Central memory CD8-positive, alpha-beta T cell (primary cell): ENCODE data around the gene DCTPP1.

Experiments used
- ATAC-seq: fragments of 150-1000 bp; cut with Tn5 transposase; replicated peaks from 2 replicates; pipeline ENCODE4 v1.10.0; 2022; ENCODE audit warnings: mild to moderate bottlenecking, moderate FRiP score, moderate number of reproducible peaks; ENCODE audit not compliant: poor library complexity, severe bottlenecking; ENCODE audit errors: extremely low read depth
- DNase-seq, 2 donors: peaks; one replicate each; pipeline ENCODE4 v3.0.0; 2021; ENCODE audit warnings: low spot score in 2 of 2
- H3K27ac Mint-ChIP-seq: one replicate; pipeline ENCODE4 v1.8.0; 2022; ENCODE audit warnings: low read depth, mild to moderate bottlenecking, moderate library complexity, mixed read lengths
- H3K27me3 Mint-ChIP-seq: one replicate; pipeline ENCODE4 v1.8.0; 2022; ENCODE audit warnings: mixed read lengths
- H3K36me3 Mint-ChIP-seq: one replicate; pipeline ENCODE4 v1.8.0; 2022; ENCODE audit warnings: mild to moderate bottlenecking, moderate library complexity, mixed read lengths; ENCODE audit not compliant: insufficient read depth
- H3K4me1 Mint-ChIP-seq: one replicate; pipeline ENCODE4 v1.8.0; 2022; ENCODE audit warnings: mixed read lengths
- H3K4me3 Mint-ChIP-seq: one replicate; pipeline ENCODE4 v1.8.0; 2022; ENCODE audit warnings: mild to moderate bottlenecking, moderate library complexity, mixed read lengths
- H3K9me3 Mint-ChIP-seq: one replicate; pipeline ENCODE4 v1.8.0; 2022; ENCODE audit warnings: mixed read lengths

The DCTPP1 gene

DNA sequence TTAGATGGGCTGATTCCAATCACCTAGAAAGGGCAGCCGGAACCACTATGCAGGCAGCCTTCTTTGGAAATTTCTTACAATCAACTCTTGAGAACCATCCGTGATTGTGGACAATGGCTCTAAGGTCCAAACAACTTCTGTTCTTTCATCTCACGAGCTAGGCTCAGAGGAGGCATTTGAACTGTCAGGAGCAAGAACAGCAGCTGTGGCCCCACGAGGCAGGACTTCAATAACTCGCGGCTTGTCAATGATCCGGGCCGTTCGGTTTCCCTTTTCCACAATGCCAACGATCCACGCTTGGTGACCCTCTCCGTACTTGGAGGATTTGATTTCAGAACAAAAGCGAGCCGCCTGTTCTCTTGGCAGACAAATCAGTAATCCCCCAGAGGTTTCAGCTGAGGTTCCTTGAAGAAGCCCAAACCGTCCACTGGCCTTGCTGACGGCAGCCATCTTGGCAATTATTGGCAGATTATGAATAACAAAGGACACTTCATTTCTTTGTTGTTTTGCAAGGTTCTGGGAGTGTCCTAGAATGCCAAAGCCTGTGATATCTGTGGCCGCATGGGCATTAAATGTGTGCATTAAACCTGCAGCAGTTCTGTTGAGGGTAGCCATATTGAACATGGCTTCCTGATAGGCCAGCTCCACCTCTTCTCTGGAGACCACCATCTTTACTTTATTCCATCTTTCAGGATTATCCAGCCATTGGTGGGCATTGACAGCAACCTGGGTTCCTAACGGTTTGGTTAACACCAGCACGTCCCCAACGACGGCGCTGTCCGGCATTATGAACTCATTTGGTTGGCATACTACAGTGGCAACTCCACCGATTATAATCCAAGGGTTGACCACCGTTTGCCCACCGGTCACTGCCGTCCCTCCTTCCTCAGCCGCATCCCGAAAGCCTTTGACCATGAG lies 14.7 kb upstream of the DCTPP1 start:
- Mint-ChIP-seq H3K27me3 (no peaks in the 10 kb centered on the region), H3K4me3 (peak overlapping the region; percentile 92), H3K4me1 (peaks cover 36% of the 10 kb centered on the region), H3K36me3 (peaks cover 11% of the 10 kb centered on the region), H3K9me3 (no peaks in the 10 kb centered on the region), H3K27ac (peak overlapping the region; percentile 94)
- ATAC-seq: no peak
- no peak for DNase-seq

DNA sequence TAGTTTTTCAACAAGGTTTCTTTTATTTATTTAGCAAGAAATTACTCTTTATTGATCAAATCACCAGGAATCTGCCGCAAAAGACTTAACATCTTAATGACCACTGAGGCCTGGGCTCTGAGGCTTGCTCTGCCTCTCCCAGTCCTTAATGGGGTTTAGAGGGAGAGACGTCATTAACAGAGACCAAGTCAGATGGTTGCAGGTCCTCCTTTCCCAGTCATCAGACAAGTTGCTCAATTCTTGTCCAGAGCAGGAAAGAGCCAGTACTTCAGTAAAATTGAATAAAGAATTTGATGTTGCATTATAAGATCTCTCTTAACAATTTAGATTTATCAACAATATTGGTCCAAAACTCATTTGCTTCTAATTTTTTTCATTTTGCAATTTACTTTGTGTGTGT lies 13.8 kb upstream of the DCTPP1 start:
- DNase-seq (no peak), ATAC-seq (no peak)
- Mint-ChIP-seq H3K9me3 (no peaks in the 10 kb centered on the region), H3K4me3 (peak overlapping the region; percentile 92), H3K36me3 (peaks cover 11% of the 10 kb centered on the region), H3K27ac (no peak overlapping the region), H3K4me1 (peaks cover 36% of the 10 kb centered on the region), H3K27me3 (no peaks in the 10 kb centered on the region)

GRCh38 chr16:30439720-30440348 lies 10.0 kb upstream of the DCTPP1 start:
- Mint-ChIP-seq H3K27me3 (no peaks in the 10 kb centered on the region), H3K4me3 (no peak overlapping the region)

DNA sequence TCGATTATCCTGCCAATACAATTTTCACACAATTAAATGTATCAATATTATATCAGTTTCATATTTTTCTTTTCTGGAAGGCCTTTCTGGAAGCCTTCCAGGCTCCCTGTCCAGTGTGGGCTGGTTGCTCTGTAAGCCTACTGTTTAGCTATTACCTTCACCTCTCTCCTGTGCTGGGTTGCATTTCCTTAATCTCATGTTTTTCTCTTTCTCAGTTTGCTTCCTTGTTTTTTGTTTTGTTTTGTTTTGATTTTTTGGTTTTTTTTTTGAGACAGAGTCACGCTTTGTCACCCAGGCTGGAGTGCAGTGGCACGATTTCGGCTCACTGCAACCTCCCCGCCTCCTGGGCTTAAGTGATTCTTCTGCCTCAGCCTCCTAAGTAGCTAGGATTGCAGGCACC lies 9.0 kb upstream of the DCTPP1 start:
- no peak overlapping the region for H3K27ac Mint-ChIP-seq
- DNase-seq (no peak), ATAC-seq (no peak)
- no peak overlapping the region for H3K4me3 Mint-ChIP-seq
- H3K36me3 Mint-ChIP-seq: peaks cover 4% of the 10 kb centered on the region
- H3K9me3 Mint-ChIP-seq: no peaks in the 10 kb centered on the region
- peaks cover 26% of the 10 kb centered on the region for H3K4me1 Mint-ChIP-seq
- no peaks in the 10 kb centered on the region for H3K27me3 Mint-ChIP-seq

More at GRCh38 chr16:30439720-30440348, 10.0 kb upstream of the DCTPP1 start:
- ATAC-seq: no peak
- Mint-ChIP-seq H3K27ac (no peak overlapping the region), H3K36me3 (peaks cover 4% of the 10 kb centered on the region), H3K9me3 (no peaks in the 10 kb centered on the region), H3K4me1 (peaks cover 27% of the 10 kb centered on the region)
- no peak for DNase-seq

DNA sequence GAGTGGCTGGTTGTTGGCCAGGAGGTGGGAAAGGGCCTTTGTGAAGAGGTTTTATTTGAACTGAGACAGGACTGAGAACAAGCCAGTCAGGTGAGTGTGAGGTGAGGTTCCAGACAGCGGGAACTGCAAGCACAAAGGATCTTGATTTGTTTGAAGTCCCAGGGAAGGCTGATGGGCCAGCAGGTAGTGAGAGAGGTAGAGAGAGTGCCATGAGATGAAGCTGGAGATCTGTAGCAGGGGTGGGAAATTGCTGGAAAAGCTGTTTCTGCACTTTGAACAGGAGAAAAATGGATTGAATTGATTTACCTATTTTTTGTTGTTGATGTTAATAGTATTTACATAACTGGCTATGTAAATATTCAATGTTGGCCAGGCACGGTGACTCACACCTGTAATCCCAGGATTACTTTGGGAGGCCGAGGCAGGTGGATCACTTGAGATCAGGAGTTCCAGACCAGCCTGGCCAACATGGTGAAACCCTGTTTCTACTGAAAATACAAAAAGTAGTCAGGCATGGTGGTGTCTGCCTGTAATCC lies 7.7 kb upstream of the DCTPP1 start:
- DNase-seq (no peak), ATAC-seq (no peak)
- Mint-ChIP-seq H3K27me3 (no peaks in the 10 kb centered on the region), H3K27ac (no peak overlapping the region), H3K9me3 (no peaks in the 10 kb centered on the region), H3K4me1 (peaks cover 17% of the 10 kb centered on the region), H3K4me3 (no peak overlapping the region), H3K36me3 (no peaks in the 10 kb centered on the region)

- DNase-seq: no peak
- Mint-ChIP-seq H3K27ac (peak overlapping the region; percentile 58), H3K4me3 (no peak overlapping the region), H3K4me1 (peaks cover 12% of the 10 kb centered on the region), H3K36me3 (no peaks in the 10 kb centered on the region), H3K27me3 (no peaks in the 10 kb centered on the region), H3K9me3 (no peaks in the 10 kb centered on the region)
- no peak for ATAC-seq
Measured at GRCh38 chr16:30434852-30435251, 5.0 kb upstream of the DCTPP1 start.

GRCh38 chr16:30430428-30430970 lies 669 bp upstream of the DCTPP1 start:
- H3K27me3 Mint-ChIP-seq: no peaks in the 10 kb centered on the region
- peak; percentile 1 for ATAC-seq
- no peaks in the 10 kb centered on the region for H3K9me3 Mint-ChIP-seq
- peaks cover 3% of the 10 kb centered on the region for H3K36me3 Mint-ChIP-seq
- H3K27ac Mint-ChIP-seq: no peak overlapping the region
- H3K4me3 Mint-ChIP-seq: no peak overlapping the region
- H3K4me1 Mint-ChIP-seq: peaks cover 5% of the 10 kb centered on the region
- no peak for DNase-seq

DNA sequence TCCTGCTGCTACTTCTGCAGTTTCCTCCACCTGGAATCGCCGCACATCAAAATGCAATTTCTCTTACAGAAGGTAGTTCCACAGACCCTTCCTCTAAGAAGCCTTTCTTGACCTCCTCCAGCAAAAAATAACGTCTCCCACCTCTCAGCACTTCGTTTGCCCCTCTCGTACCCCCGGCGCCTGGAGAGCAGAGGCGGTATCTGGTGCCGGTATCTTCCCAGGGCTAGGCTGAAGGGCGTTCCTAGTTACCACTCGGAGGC lies 482 bp downstream of the DCTPP1 start:
- peak; percentile 10 for ATAC-seq
- peaks cover 10% of the 10 kb centered on the region for H3K36me3 Mint-ChIP-seq
- H3K27ac Mint-ChIP-seq: no peak overlapping the region

GRCh38 chr16:30428055-30428454 lies 1.8 kb downstream of the DCTPP1 start:
- peak overlapping the region; percentile 5 for H3K4me3 Mint-ChIP-seq
- no peaks in the 10 kb centered on the region for H3K27me3 Mint-ChIP-seq
- peak overlapping the region; percentile 53 for H3K27ac Mint-ChIP-seq
- no peaks in the 10 kb centered on the region for H3K4me1 Mint-ChIP-seq
- H3K9me3 Mint-ChIP-seq: no peaks in the 10 kb centered on the region
- DNase-seq: no peak
- peaks cover 16% of the 10 kb centered on the region for H3K36me3 Mint-ChIP-seq
- ATAC-seq: no peak

More for the DNA sequence above, 482 bp downstream of the DCTPP1 start:
- no peak for DNase-seq
- no peaks in the 10 kb centered on the region for H3K9me3 Mint-ChIP-seq
- H3K4me3 Mint-ChIP-seq: no peak overlapping the region
- no peaks in the 10 kb centered on the region for H3K27me3 Mint-ChIP-seq
- peaks cover 5% of the 10 kb centered on the region for H3K4me1 Mint-ChIP-seq

GRCh38 chr16:30421010-30421409 lies 8.8 kb downstream of the DCTPP1 start:
- Mint-ChIP-seq H3K4me1 (peaks cover 24% of the 10 kb centered on the region), H3K4me3 (no peak overlapping the region), H3K27ac (no peak overlapping the region), H3K27me3 (no peaks in the 10 kb centered on the region), H3K9me3 (no peaks in the 10 kb centered on the region), H3K36me3 (peaks cover 20% of the 10 kb centered on the region)
- DNase-seq (no peak), ATAC-seq (no peak)

DNA sequence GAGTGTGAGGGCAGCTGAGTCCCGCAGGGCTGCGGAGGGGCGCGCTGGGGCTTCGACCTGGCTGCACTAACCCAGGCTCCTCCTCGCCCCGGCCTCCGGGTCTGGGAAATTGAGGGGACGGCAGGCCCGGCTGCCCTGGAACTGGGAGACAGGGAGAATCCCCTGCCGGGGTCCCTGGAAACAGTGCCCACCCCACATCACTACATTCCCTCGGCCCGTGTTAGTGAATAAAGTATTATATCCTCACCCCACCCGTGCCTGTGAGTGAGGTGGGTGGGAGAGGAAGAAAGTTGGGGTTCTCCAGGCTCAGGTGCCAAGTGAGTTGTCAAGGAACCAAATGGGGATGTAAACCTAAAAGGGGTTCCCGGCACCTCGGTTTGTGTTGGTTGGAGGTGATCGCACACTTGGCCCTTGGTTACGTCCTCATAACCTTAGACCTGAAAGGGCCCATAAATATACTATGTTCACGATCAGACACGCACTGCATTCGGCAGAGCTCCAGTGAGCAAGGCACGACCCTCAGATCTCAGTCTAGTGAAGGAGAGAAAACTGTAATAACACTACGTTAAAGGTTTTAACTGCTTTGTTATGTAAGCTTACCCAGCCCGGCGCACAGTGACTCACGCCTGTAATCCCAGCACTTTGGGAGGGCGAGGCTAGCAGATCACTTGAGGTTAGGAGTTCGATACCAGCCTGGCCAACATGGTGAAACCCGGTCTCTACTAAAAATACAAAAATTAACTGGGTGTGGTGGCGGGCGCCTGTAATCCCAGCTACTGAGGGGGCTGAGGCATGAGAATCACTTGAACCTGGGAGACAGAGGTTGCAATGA lies 11.3 kb downstream of the DCTPP1 start:
- ATAC-seq (no peak), DNase-seq (no peak)
- H3K9me3 Mint-ChIP-seq: no peaks in the 10 kb centered on the region
- peaks cover 26% of the 10 kb centered on the region for H3K4me1 Mint-ChIP-seq
- H3K27me3 Mint-ChIP-seq: no peaks in the 10 kb centered on the region
- H3K36me3 Mint-ChIP-seq: peaks cover 10% of the 10 kb centered on the region
- peak overlapping the region; percentile 72 for H3K4me3 Mint-ChIP-seq
- no peak overlapping the region for H3K27ac Mint-ChIP-seq
